GM21786 (cell line): ENCODE measurements around the gene ECEL1.

ENCODE experiments used
- ATAC-seq: cut with Tn5 transposase; IDR thresholded peaks from one replicate; pipeline ENCODE4 v1.9.1; 2021; ENCODE audit not compliant: unreplicated experiment

ECEL1 gene

DNA sequence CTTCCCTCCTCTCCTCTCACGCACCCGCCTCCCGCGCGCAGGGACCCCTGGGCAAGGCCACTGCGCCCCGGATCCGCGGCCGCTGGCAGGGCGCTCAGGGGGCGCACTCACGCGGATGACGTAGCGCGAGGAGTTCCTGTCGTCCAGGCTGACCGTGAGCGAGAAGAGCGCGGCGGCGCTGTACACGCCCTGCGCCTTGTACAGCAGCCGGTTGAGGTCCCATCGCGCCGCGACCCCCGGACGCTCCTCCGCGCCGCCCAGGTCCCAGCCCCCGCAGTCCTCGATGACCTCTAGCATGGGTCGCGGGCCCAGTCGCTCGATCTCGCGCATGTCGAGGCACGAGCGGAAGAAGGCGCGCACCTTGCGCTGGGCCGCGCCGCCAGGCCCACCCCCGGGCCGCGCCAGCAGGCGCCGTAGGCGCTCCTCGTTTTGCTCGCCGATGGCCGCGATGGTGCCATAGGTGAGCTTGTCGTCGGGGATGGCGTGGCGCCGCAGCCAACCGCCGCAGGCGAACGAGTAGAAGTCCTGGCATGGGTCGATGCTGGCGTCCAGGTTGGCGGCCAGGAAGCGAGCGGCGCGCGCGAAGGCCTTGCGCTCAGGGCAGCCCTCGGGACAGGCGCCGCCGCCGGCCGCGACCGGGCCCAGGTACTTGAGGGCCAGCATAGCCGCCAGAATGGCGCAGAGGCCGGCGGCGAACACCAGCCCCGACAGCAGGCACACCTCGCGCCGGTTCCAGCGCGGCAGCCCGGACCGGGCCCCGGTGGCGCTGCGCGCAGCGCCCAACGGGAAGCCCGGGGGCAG lies 1.7 kb downstream of the ECEL1 start:
- ATAC-seq = no peak

DNA sequence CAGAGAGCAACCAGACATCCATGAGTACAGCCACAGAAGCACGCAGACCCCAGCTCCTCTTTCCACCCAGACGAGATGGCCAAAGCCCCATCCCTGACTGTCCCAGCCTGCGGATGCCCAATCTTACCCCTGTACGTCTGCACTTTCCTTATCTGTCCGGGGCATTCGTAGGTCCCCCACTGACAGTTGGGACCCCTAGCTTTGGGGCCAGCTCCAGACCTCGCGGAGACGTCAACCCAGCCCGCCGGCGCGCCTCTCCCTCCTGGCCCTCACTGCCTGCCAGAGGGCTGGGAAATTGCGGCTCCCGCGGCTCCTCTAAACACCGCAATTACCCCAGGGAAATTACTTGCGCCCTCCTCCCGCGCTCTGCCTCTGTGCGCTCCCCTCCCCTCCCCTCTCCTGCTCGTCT lies 2.3 kb downstream of the ECEL1 start:
- no peak for ATAC-seq

DNA sequence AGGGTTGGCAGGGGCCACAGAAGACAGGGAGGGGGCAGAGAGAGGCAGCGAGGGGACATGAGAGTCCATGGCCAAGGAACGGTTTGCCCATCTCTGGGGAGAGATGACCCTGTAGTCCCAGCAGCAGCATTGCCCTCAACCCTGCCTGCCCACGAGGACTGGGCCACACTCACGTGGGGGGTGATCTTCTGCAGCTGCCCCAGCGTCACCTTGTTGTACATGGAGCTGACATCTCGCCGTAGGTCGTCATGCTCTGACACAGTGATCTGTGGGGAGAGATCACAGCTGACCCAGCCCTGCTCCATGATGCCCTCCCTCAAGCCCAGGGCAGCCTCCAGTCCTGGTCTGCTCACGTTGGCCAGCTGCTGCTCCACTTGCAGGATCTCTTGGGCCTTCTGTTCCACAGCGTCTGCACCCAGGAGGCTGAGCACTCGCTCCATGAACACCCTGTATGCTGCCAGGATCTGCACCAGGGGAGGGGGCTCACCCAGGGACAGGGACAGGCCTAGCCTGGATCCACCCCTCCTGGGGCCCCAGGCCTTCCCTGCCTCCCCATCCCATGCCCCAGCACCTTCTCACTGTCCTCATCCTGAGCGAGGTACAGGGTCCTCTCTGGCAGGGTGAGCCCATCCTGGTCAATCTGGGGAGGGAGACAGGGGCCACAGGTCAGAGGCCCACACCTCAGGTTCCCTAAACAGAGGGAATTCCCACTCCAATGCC lies 2.8 kb downstream of the ECEL1 start:
- ATAC-seq = no peak

DNA sequence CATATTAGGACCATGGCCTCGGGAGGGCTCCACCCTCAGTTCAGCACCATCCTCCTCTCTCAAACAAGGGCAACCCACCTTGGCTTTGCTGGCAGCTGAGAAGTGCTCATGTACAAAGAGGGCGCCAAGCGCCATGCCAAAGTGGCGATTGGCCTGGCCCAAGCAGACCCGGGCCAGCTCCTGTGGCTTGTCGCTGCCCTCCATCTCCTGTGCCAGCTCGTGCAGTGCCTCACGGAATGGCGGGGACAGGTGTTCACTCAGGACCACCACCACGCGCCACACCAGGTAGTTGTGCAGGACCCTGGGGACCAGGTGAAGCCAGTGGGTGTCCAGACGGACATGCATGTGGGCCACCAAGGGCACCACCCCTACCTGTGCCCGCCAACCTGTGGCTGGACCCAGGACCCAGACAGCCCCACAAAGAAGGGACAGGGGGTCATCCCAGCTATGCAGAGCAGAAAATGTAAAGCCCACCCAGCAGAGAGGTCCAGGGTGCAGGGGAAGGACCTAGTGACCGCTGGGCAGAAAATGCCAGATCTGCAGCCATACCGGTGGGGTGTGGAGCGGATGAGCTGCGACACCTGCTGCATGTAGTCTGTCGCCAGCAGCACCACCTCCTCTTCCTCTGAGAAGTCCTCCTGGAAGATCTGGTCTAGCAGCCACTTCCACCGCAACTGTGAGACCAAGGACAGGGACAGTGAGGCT lies 3.6 kb downstream of the ECEL1 start:
- ATAC-seq = no peak

DNA sequence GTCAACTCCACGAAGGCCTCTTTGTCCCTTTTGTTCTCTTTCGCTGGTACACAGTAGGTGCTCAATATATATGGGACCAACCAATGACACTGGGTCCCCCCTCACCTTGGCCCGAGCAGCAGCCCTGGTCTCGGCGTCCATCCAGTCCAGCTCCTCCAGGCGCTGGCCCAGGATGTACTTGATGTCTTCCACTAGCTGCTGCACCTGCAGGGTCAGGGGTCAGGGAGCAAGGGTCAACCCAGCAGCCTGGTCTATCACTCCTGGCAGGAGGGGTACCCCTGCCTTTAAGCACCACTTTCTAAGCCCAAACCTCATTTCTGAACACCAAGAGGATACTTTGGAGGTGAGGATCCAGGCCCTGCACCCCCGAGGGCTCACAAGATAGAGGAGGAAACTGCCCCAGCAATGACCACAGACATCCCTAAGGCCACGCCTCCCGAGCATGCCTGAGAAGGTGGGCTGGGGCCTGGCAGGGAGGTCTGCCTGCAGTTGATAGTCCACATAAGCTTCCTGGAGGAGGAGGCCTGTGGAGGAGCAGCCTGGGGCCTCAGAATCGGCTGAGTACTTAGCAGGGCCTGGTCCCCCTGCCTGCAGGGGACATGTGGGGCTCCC lies 4.2 kb downstream of the ECEL1 start:
- ATAC-seq = no peak

DNA sequence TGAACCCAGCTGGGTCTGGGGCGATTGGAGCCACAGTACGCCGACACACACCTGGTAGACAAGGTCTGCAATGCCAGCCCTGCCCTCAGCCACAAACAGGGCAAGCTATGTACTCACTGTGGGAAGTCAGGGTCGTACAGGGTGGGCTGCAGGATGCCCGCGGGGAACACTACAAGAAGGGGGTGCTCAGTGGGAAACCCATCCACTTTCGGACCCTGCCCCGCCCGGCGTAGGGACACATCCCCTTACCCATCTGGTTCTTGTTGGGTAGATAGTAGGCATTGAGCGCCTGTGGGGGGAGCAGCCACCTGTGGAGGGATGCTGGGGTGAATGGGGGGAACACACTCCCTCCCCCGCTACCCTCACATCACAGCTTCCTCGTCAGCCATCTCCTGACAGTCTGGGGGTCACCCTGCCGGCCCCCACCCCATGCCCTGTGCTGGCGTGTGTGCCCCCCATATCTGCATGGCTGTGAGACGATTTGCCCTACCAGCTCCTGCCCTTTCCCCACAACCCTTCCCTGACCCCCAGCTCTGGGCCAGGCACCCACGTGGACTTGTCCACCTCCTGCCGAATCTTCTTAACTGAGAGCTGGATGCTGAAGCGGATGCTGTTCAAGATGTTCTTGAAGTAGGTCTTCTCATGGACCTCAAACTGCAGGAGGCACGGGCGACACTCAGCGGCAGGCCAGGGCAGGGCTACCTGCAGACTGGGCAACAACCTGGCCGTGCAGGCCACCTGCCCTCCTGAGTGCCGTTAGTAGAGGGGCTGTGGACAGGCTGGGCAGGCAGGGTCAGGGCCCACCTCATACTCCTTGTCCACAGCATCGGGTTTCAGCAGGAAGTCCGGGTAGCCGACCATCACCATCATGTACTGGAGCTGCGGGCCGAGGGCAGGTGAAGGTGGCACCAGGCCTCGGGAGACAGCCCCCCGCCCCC lies 5.1 kb downstream of the ECEL1 start:
- no peak for ATAC-seq

DNA sequence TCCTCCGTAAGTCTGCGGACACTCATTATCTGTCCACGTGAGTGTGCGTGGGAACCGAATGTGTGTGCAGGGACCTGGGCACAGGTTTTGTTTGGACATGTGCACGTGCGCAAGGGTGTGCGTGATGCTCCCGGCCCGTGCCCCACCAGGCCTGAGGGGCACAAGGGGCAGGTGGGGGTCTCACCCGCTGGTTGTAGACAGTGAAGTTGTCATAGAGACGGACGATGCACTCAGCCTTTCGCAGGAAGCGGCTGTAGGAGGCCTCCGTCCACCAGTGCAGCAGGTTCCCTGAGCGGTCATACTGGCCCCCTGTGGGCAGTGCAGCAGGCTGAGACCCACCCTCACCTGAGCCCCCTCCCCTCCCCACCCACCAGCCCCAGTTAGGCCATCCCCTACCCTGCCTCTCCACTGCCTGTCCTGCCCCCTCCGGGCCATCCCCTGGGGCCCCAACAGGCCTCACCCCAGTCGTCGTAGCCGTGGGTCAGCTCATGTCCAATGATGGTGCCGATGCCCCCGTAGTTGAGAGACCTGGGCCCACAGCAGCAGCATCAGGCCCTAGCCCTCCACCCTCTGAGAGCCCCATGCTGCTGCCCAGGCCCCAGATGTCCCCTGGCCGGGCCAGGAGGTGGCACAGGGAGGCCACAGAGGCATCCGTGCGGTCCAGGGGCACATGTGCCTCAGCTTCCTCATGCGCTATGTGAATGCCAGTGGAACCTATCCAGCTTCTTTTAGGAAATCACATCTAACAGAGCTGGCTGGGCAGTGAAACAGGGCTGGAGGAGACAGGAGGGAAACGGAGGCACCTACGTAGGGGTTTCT lies 6.1 kb downstream of the ECEL1 start:
- ATAC-seq = no peak

DNA sequence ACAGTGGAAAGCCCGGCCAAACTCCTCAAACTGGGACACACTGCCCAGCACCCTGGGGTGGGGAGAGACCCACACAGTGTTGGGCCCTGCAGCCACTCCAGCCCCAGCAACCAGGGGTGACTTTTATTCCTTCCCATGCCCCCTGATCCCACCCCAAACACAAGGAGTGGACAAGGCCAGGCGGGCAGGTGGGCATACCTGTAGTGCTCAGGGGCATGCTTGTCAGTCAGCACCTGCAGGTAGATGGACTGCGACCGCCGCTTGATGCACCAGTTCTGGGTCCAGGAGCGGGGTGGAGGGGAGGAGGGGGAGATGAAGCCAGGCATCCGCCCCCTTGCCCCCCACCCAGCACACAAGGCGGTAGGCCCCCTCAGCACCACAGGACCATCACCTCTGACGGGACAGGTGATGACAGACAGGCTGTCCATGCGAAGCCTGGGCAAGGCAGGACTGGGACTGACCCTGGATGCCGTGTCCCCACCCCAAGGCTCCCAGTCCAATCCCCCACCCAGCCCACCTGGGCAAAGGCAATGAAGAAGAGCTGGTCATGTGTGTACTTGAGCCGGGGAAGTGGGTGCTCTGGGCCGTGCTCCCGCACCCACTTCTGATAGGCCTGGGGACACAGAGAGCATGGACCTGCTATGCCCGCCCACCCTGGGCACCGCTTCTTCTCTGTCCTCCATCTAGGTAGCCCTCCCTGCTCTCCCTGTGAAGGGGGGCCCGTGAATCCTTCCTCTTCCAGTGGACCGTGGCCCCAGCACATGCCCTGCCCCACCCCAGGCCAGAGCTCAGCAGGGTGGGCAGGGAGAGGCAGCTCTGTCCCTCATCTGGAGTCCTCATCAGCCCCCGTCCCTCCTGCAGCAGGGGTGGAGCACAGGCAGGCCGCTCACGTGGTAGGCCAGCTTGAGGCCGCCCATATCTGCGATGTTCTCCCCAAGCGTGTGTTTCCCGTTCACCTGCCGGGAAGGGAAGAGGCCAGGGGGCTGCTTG lies 7.1 kb downstream of the ECEL1 start:
- ATAC-seq = no peak

DNA sequence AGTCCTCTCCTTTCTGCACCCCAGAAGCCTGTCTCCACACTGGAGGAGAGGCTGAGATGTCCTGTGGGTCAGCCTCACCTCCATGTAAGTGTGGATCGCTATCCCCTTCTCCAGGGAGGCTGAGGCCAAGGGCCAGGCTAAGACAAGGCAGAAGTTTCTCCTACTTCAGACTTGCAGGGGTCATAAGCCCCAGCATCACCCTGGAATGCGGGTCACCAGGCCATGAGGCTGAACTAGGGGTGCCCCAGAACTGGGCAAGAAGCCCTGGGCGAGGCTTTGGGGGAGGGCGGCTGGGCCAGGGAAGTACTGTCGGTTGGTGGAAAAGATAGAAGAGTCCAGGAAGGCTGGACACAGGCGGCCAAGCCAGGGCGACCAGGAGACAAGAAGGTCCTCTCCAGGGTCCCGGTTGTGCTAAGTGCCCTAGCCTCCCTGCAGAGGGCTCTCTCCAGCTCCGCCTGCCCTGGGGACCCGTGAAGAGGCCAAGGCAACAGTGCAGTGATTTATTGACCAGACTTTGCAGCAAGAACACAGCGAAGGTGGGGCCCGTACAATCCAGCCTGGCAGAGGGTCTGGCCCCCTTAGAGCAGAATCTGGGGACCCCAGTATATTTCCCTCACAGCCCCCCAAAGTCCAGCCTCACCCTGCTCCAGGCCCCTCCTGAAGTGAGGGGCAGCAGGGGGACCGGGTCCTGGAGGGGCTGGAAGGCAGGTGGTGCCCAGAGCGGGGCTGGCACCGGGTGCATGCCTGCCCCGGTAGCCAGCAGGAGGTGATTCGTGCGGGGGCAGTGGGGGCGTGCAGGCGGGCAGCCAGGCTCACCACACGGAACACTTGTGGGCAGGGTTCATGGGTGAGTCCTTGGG lies 8.1 kb downstream of the ECEL1 start:
- no peak for ATAC-seq

DNA sequence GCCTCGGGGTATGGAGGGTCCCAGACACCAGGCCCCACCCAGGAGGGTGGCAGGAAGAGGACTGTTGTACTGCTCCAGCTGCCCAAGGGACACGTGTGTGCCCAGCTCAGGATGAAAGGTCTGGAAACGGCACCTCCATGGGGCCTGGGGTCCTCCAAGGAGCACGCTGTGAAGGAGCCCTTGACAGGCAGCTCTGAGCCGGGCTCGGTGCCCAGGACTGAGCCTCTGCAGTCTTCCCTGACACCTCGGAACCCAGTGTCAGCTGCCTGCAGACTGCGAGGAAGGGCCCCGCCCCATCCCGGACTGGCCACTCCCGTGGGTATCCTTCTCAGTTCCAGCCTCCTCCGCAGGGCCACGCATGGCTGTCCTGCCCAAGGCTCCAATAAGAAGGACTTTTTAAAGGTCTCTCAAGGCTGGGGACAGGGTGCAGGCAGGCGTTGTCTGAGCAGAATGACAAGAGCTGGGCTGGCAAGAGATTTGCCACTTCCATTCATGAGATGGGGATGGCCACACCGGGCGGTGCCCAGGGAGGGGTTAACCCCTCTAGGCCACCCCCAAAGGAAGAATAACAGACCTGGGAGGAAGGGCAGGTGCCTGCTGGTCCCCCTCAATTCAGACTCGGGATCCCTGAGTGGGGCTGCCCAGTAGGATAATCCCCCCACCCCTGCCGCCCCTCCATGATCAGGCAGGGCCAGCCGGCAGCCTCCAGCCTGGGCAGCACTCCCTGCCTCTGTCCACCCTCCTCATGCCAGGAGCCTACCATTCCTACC lies 8.9 kb downstream of the ECEL1 start:
- ATAC-seq = no peak

DNA sequence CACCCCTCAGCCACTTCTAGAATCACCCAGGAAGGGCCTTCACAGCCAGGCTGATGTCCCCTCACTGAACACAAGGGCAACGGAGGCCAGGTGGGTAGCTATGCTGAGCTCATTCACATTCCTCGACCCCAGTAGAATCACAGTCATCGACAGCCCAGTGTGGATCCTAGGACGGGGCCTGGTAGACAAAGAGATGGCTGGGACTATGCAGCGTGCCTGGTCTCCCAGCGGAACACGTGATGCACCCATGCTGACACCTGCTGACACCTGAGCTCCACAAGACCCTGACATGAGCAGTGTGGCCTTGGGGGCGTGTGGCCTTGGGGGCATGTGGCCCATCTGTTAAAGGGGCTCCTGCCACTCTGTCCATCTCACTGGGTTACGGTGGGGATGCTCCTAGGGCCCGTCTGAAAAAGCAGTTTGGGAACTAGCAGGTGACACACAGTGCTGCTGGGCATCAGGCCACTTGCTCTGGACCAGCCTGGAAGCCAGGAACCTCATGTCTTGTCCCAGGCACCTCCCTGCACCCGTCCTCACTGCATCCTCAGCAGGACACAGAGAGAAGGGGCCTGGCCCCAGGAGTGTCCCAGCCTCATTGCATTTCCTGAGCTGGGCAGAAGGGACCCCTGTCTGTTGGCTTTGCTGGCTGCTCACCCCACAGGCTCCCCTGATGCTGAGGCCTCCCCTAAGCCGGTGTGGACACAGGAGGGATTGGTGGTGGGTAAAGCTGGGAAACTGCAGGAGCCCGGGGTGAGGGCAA lies 9.7 kb downstream of the ECEL1 start:
- no peak for ATAC-seq

DNA sequence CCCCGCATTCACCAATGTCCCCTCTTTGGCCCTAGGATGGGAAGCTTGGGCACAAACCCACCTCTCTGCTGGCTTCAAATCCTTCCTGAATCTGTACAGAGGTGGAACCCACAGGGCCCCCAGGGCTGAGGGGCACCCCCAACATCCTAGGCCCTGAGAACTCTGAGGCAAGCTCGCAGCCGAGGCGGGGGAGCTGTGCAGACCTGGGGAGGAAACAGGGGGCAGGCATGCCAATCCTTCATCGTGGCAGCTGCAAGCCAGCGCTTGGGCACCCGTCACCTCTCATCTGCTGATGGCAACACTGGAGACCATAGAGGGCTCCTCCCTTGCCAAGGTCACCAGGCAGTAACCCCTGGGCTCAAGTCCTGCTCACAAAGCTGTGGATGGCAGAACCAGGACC lies 10.8 kb downstream of the ECEL1 start:
- ATAC-seq = no peak

DNA sequence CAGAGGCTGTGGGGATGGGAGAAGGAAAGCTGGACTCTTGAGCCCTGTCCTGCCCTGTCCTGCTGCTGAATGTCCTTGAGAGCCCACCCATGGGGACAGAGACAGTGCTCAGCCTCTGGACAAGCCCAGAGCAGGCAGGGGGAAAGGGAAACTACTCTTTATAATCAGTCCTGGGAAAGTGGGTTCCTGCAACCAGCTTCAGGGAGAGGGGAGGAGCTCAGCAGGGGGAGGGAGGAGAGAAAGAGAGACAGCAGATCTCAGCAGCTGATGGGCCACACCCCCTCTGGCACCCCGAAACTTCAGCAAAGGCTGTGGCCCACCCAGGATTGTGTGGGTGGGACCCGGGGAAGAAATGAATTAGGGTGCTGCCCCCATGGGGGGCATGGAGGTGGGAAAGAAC lies 11.6 kb downstream of the ECEL1 start:
- no peak for ATAC-seq

DNA sequence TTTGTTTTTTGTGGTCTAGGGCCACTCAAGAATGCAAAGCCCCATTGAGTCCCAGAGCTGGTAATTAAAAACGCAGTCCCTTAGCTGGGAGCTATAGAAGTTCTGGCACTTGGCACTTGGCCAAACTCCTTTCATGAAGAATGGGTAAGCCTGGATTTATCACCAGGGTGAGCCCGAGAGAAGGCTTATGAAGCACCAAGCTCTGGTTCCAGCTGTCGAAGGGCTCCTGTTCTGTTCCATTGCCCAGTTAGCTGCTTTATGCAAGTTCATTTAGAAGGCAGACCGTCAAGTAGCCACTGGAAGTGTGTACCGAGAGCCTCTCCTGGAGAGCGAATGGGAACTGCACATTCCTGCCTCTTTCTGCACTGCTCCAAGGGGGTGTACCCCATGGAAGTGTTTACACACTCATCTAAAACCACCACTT lies 14.2 kb downstream of the ECEL1 start:
- ATAC-seq = no peak

DNA sequence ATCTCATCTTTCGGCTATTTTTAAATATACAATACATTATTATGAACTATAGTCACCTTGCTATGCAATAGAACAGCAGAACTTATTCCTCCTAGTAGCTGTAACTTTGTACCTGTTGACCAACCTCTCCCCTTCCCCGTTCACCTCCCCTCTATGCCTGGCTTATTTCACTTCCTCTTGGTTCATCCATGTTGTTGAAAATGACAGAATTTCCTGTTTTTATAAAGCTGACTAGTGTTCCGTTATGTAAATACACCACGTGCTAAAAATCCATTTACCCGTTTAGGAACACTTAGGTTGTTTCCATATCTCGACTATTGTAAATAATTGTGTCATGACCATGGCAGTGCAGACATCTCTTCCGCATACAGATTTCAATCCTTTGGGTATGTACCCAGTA lies 21.4 kb downstream of the ECEL1 start:
- ATAC-seq = no peak

DNA sequence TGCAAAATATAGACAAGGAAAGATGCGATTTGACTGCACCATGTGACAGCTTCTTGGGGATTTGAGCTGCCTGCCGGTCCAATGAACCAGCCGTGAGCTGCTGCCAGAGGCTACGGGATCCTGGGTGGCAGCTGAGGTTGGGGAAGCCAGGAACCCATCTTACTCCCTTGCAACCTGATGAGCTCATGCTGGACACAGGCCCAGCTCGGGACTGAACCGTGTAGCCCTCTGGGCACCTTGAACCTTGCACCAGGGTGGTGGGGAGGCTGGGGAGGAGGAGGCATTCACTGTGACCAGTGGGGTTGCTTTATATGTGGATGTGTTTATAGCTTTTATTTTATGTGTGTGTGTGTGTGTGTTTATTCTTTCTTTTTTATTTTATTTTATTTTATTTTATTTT lies 22.6 kb downstream of the ECEL1 start:
- ATAC-seq = no peak
